ENCODE data around the gene COA4.

- TF ChIP-seq POLR2A (IDR thresholded peaks at IDR 0.05), result no peak
- TF ChIP-seq, protein P1, sequence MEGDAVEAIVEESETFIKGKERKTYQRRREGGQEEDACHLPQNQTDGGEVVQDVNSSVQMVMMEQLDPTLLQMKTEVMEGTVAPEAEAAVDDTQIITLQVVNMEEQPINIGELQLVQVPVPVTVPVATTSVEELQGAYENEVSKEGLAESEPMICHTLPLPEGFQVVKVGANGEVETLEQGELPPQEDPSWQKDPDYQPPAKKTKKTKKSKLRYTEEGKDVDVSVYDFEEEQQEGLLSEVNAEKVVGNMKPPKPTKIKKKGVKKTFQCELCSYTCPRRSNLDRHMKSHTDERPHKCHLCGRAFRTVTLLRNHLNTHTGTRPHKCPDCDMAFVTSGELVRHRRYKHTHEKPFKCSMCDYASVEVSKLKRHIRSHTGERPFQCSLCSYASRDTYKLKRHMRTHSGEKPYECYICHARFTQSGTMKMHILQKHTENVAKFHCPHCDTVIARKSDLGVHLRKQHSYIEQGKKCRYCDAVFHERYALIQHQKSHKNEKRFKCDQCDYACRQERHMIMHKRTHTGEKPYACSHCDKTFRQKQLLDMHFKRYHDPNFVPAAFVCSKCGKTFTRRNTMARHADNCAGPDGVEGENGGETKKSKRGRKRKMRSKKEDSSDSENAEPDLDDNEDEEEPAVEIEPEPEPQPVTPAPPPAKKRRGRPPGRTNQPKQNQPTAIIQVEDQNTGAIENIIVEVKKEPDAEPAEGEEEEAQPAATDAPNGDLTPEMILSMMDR (IDR thresholded peaks at IDR 0.05), result no peak
Observed at GRCh38 chr11:73833067-73833466, 43.6 kb downstream of the COA4 start.

All from prostate gland (tissue), 2 donors.